HG02852 (cell line): ENCODE data around the gene ASTN2.

Experiments
- ATAC-seq: cut with Tn5 transposase; IDR thresholded peaks from one replicate; pipeline ENCODE4 v1.9.1; 2021; ENCODE audit warnings: mild to moderate bottlenecking, moderate library complexity; ENCODE audit not compliant: unreplicated experiment

Gene ASTN2

GRCh38 chr9:117416856-117417255, 2.0 kb upstream of the ASTN2 start:
- no peak for ATAC-seq

- no peak for ATAC-seq
Measured at GRCh38 chr9:117415358-117415914, 579 bp upstream of the ASTN2 start.

- ATAC-seq, result no peak
Measured at GRCh38 chr9:117414220-117414905, 494 bp downstream of the ASTN2 start.

GRCh38 chr9:117413346-117414219, 1.3 kb downstream of the ASTN2 start:
- no peak for ATAC-seq

GRCh38 chr9:117412841-117413240, 2.0 kb downstream of the ASTN2 start:
- no peak for ATAC-seq

- ATAC-seq, result no peak
Measured at GRCh38 chr9:117412006-117412715, 2.7 kb downstream of the ASTN2 start.

- no peak for ATAC-seq
Measured at GRCh38 chr9:117411547-117411946, 3.3 kb downstream of the ASTN2 start.

GRCh38 chr9:117409321-117409720, 5.5 kb downstream of the ASTN2 start:
- ATAC-seq, result no peak

- no peak for ATAC-seq
Measured at GRCh38 chr9:117407436-117408022, 7.3 kb downstream of the ASTN2 start.

GRCh38 chr9:117405950-117406705, 8.7 kb downstream of the ASTN2 start:
- ATAC-seq, result no peak

- ATAC-seq, result no peak
Measured at GRCh38 chr9:117403848-117404247, 11.0 kb downstream of the ASTN2 start.

GRCh38 chr9:117403403-117403811, 11.4 kb downstream of the ASTN2 start:
- ATAC-seq, result no peak

- no peak for ATAC-seq
Measured at GRCh38 chr9:117400171-117400570, 14.7 kb downstream of the ASTN2 start.

- ATAC-seq, result no peak
Measured at GRCh38 chr9:117395151-117395650, 19.7 kb downstream of the ASTN2 start.

GRCh38 chr9:117394655-117395054, 20.2 kb downstream of the ASTN2 start:
- ATAC-seq, result no peak

GRCh38 chr9:117392992-117393391, 21.9 kb downstream of the ASTN2 start:
- no peak for ATAC-seq

GRCh38 chr9:117387422-117387821, 27.4 kb downstream of the ASTN2 start:
- ATAC-seq, result no peak

GRCh38 chr9:117379341-117379740, 35.5 kb downstream of the ASTN2 start:
- ATAC-seq, result no peak

GRCh38 chr9:117377046-117377445, 37.8 kb downstream of the ASTN2 start:
- ATAC-seq, result no peak

GRCh38 chr9:117375956-117376355, 38.9 kb downstream of the ASTN2 start:
- no peak for ATAC-seq
